Stimulated activated CD8-positive, alpha-beta memory T cell treated with anti-CD3 and anti-CD28 coated beads, Interleukin-4, amount 100 ng/mL, for 1 hour (primary cell): ENCODE results near the gene CREBBP.

Source experiments
- DNase-seq, 2 donors: peaks; one replicate each; pipeline ENCODE4 v3.0.0-alpha.2; 2020; ENCODE audit warnings: low read depth in 2 of 2, low spot score in 1 of 2

The CREBBP gene

GRCh38 chr16:3797904-3798811 lies 82.4 kb downstream of the CREBBP start:
- no peak for DNase-seq

DNA sequence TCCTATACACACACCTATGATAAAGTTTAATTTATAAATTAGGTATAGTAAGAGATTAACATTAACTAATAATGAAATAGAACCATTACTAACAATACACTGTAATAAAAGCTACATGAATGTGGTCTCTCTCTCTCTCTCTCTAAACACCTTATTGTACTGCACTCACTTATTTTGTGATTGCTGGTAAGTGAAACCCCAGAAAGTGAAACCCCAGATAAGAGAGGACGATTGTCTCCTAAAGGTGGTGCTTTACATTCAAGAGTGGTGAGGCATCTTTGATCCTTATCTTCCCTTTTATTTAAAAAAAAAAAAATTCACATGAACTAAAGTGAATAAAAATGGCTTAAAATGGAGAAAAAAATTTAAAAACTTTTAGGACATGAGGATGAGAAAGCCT lies 83.0 kb downstream of the CREBBP start:
- DNase-seq: no peak

- DNase-seq: no peak
These were observed 87.3 kb downstream of the CREBBP start for GRCh38 chr16:3793161-3793576.

DNA sequence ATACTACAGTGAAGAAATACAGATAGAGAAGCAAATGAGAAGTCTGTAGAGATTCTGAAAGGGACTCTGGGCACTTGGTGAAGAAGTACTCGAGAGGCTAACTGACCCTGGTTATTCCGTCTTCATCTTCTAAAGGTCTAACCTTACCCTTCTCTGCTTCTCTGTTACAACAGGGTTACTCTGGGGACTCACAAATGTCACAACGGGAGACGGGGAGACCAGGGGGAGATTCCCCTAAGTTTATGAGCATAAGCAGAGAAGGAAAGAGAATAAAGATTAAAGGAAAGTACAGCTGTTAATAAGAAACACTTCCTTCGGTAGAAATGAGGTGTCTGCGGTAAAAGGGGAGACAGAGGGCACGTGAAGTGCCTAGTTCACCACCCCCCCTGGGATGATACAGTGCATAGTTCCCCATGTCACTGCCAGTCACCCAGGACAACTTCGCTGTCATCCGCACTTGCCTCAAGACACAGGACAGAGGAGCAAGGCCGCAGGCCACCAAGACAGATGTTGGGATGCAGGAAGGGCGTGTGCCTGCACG lies 88.0 kb downstream of the CREBBP start:
- DNase-seq: no peak

GRCh38 chr16:3791701-3792100 lies 88.8 kb downstream of the CREBBP start:
- no peak for DNase-seq

GRCh38 chr16:3789375-3790099 lies 91.0 kb downstream of the CREBBP start:
- no peak for DNase-seq

GRCh38 chr16:3788711-3789374 lies 91.7 kb downstream of the CREBBP start:
- DNase-seq: no peak

GRCh38 chr16:3787924-3788661 lies 92.4 kb downstream of the CREBBP start:
- DNase-seq: no peak

- DNase-seq: no peak
These were observed 95.1 kb downstream of the CREBBP start for GRCh38 chr16:3785413-3785812.

- DNase-seq: no peak
These were observed 97.0 kb downstream of the CREBBP start for GRCh38 chr16:3783516-3783915.

DNA sequence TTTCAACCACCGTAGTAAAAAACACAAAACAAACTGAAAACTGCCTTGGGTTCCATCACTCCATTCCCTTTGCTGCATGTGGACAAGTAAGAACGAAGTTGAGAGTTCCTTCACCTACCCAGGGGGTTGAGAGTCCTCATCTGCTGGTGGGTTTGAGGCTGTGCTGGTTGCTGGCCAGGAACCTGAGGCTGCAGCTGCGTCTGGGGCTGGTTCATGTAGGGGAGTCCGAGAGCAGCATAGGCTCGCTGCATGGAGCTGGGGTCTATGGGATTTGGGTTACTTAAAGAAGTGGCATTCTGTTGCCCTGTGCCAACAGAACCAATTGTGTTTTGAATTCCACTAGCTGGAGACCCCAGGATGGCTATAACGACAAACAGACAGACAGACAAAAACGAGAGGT lies 97.9 kb downstream of the CREBBP start:
- no peak for DNase-seq

- DNase-seq: no peak
These were observed 99.1 kb downstream of the CREBBP start for GRCh38 chr16:3781421-3781820.

GRCh38 chr16:3780570-3780969 lies 99.9 kb downstream of the CREBBP start:
- DNase-seq: no peak

- no peak for DNase-seq
These were observed 104.2 kb downstream of the CREBBP start for GRCh38 chr16:3776316-3776715.

GRCh38 chr16:3774819-3775218 lies 105.7 kb downstream of the CREBBP start:
- no peak for DNase-seq

- DNase-seq: no peak
These were observed 106.3 kb downstream of the CREBBP start for GRCh38 chr16:3774156-3774767.

DNA sequence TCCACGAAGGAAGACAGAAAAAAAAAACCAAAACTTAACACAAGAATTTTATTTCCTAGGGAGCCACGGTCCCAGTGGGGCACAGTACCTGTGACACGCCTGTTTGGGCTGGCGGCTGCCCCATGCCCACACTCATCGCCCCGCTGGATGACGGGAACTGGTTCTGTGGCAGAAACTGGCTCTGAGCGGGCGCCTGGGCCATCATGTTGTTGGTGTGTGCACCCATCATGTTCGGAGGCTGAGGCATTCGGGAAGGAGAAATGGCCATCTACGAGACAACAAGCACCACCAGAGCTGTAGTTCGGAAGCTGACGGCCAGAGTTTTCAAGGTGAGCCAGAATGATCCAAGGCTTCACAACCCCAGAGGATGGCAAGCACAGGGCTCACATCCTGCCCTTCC lies 106.8 kb downstream of the CREBBP start:
- no peak for DNase-seq

GRCh38 chr16:3771513-3771912 lies 109.0 kb downstream of the CREBBP start:
- no peak for DNase-seq

- DNase-seq: no peak
These were observed 110.0 kb downstream of the CREBBP start for GRCh38 chr16:3770530-3770929.

- DNase-seq: no peak
These were observed 110.6 kb downstream of the CREBBP start for GRCh38 chr16:3769942-3770341.
